K562 (cell line): ENCODE measurements around the gene EXOC3L1. TPM values are rescaled to one million over a fixed set of nuclear protein-coding genes. Genes with fewer than 3 reads are reported as not detected.

ENCODE experiments used
- BCOR ChIP-seq: fragments of 450-650 bp; IDR thresholded peaks from 2 replicates; pipeline ENCODE4 v1.6.1; 2016
- DMBX1 ChIP-seq: fragments of 250-450 bp; sonication (Bioruptor Pico); IDR thresholded peaks from 2 replicates; pipeline ENCODE4 v1.8.0; 2022; ENCODE audit warnings: inconsistent platforms, mild to moderate bottlenecking, moderate library complexity, borderline replicate concordance
- ERF ChIP-seq: fragments of 450-650 bp; formaldehyde crosslinking; IDR thresholded peaks from 2 replicates; pipeline ENCODE4 v1.4.0; 2020; ENCODE audit warnings: mild to moderate bottlenecking, mixed read lengths
- L3MBTL2 ChIP-seq: fragments of 450-650 bp; IDR thresholded peaks from 2 replicates; pipeline ENCODE4 v1.6.1; 2016; ENCODE audit warnings: mild to moderate bottlenecking, moderate library complexity
- MIER1 ChIP-seq: fragments of 450-650 bp; IDR thresholded peaks from 2 replicates; pipeline ENCODE4 v1.6.1; 2016; ENCODE audit warnings: antibody characterized with exemption, mild to moderate bottlenecking, low read depth
- RFX5 ChIP-seq: IDR thresholded peaks from 2 replicates; pipeline ENCODE4 v1.6.1; 2011; ENCODE audit warnings: low read depth, mild to moderate bottlenecking, improper control_type of control experiment, low read length
- TRIM25 ChIP-seq: fragments of 450-650 bp; IDR thresholded peaks from 2 replicates; pipeline ENCODE4 v1.7.0; 2016; ENCODE audit warnings: borderline replicate concordance
- ZNF644 ChIP-seq: fragments of 200-800 bp; sonication (Bioruptor generic); IDR thresholded peaks from 2 replicates; pipeline ENCODE4 v1.6.1; 2016; ENCODE audit warnings: low read depth, missing genetic modification characterization, missing compliant biosample characterization
- polyA plus RNA-seq, 8 experiments: library from polyadenylated mRNA; depleted of rRNA in 4 of 8; stranded (reverse) in 5 of 8; unstranded in 3 of 8; fragments of >200 nt; fragmentation: Nextera tagmentation in 2 of 8; fragmentation: Illumina TruSeq in 1 of 8; extraction: Ambion mirVana in 2 of 8; extraction: Trizol in 1 of 8; gene quantifications; 2 replicates each; pipeline versions ENCODE4 v1.2.1 to v1.2.3, GENCODE V29; 2011 to 2014; ENCODE audit warnings: inconsistent platforms in 1 of 8, missing spikeins in 1 of 8
- total RNA-seq, 7 experiments: library from RNA; depleted of rRNA in 6 of 7; stranded (reverse); fragments of >200 nt in 6 of 7; fragmentation: Illumina TruSeq in 2 of 7; extraction: Trizol in 2 of 7; gene quantifications; 2 replicates each; pipeline versions ENCODE4 v1.2.1 to v1.2.3, GENCODE V29; 2011 to 2021; ENCODE audit warnings: low replicate concordance in 1 of 7
- TF ChIP-seq, protein P1 (sequence below), 2 experiments: fragments of 450-650 bp in 1 of 2; sonication (generic) in 1 of 2; formaldehyde crosslinking in 1 of 2; IDR thresholded peaks; 2 replicates each; pipeline versions ENCODE4 v1.7.1 to v1.9.0; 2016 to 2022; ENCODE audit warnings: inconsistent platforms in 1 of 2, mild to moderate bottlenecking in 1 of 2, missing genetic modification reagents in 1 of 2
- TF ChIP-seq, protein P2 (sequence below), 2 experiments: IDR thresholded peaks; 2 replicates each; pipeline ENCODE4 v1.6.1; 2012; ENCODE audit warnings: improper control_type of control experiment in 2 of 2, low read depth in 2 of 2, low read length in 2 of 2, borderline replicate concordance in 1 of 2
- TF ChIP-seq, protein P3 (sequence below): IDR thresholded peaks from 2 replicates; pipeline ENCODE4 v1.6.1; 2016; ENCODE audit warnings: missing genetic modification characterization, missing compliant biosample characterization

EXOC3L1 gene
- total and polyA plus RNA-seq, 9 of the 15 experiments (the other 6 are each of a cell fraction or from before 2014, with no cell fraction given), result 0.08 TPM; not detected in 8

- TF ChIP-seq, protein P1, sequence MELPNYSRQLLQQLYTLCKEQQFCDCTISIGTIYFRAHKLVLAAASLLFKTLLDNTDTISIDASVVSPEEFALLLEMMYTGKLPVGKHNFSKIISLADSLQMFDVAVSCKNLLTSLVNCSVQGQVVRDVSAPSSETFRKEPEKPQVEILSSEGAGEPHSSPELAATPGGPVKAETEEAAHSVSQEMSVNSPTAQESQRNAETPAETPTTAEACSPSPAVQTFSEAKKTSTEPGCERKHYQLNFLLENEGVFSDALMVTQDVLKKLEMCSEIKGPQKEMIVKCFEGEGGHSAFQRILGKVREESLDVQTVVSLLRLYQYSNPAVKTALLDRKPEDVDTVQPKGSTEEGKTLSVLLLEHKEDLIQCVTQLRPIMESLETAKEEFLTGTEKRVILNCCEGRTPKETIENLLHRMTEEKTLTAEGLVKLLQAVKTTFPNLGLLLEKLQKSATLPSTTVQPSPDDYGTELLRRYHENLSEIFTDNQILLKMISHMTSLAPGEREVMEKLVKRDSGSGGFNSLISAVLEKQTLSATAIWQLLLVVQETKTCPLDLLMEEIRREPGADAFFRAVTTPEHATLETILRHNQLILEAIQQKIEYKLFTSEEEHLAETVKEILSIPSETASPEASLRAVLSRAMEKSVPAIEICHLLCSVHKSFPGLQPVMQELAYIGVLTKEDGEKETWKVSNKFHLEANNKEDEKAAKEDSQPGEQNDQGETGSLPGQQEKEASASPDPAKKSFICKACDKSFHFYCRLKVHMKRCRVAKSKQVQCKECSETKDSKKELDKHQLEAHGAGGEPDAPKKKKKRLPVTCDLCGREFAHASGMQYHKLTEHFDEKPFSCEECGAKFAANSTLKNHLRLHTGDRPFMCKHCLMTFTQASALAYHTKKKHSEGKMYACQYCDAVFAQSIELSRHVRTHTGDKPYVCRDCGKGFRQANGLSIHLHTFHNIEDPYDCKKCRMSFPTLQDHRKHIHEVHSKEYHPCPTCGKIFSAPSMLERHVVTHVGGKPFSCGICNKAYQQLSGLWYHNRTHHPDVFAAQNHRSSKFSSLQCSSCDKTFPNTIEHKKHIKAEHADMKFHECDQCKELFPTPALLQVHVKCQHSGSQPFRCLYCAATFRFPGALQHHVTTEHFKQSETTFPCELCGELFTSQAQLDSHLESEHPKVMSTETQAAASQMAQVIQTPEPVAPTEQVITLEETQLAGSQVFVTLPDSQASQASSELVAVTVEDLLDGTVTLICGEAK (IDR thresholded peaks at IDR 0.05), result peak; percentile 66
- TF ChIP-seq, protein P1 (CRISPR knock-in tag; IDR thresholded peaks at IDR 0.05), result no peak
- TF ChIP-seq L3MBTL2, result peak; percentile 38; the same call in 1 of the 2 replicates
- TF ChIP-seq BCOR, result peak; percentile 21; the same call in 1 of the 2 replicates
- TF ChIP-seq DMBX1 (CRISPR knock-in tag), result no peak
- TF ChIP-seq MIER1, result peak; percentile 97
- TF ChIP-seq, protein P2, sequence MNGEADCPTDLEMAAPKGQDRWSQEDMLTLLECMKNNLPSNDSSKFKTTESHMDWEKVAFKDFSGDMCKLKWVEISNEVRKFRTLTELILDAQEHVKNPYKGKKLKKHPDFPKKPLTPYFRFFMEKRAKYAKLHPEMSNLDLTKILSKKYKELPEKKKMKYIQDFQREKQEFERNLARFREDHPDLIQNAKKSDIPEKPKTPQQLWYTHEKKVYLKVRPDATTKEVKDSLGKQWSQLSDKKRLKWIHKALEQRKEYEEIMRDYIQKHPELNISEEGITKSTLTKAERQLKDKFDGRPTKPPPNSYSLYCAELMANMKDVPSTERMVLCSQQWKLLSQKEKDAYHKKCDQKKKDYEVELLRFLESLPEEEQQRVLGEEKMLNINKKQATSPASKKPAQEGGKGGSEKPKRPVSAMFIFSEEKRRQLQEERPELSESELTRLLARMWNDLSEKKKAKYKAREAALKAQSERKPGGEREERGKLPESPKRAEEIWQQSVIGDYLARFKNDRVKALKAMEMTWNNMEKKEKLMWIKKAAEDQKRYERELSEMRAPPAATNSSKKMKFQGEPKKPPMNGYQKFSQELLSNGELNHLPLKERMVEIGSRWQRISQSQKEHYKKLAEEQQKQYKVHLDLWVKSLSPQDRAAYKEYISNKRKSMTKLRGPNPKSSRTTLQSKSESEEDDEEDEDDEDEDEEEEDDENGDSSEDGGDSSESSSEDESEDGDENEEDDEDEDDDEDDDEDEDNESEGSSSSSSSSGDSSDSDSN (IDR thresholded peaks at IDR 0.05; ENCODE audit: borderline replicate concordance in 1 of 2, low read depth in 2 of 2, low read length in 2 of 2), result peak; percentile 44 to 87; a peak in 1 of 4 replicates
- no peak for TF ChIP-seq RFX5
- 0 out of 2 replicates have a peak, but pooled peaks have one; percentile 19 for TF ChIP-seq ZNF644 (tag)
- TF ChIP-seq ERF, result no peak
- no peak for TF ChIP-seq TRIM25
- TF ChIP-seq, protein P3, sequence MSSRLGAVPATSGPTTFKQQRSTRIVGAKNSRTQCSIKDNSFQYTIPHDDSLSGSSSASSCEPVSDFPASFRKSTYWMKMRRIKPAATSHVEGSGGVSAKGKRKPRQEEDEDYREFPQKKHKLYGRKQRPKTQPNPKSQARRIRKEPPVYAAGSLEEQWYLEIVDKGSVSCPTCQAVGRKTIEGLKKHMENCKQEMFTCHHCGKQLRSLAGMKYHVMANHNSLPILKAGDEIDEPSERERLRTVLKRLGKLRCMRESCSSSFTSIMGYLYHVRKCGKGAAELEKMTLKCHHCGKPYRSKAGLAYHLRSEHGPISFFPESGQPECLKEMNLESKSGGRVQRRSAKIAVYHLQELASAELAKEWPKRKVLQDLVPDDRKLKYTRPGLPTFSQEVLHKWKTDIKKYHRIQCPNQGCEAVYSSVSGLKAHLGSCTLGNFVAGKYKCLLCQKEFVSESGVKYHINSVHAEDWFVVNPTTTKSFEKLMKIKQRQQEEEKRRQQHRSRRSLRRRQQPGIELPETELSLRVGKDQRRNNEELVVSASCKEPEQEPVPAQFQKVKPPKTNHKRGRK, result no peak
Measured at GRCh38 chr16:67184995-67185650, 4.8 kb downstream of the EXOC3L1 start (continued).
